HTR-8/SVneo (cell line): ENCODE data around the gene CD300C.
A peak's percentile ranks its signal among the peaks of the same experiment; 100 is the strongest.
"Not testable (repeated sequence)": the region's sequence is repeated elsewhere in the genome, so short reads cannot be mapped to it uniquely, and the experiment has no call there.

Experiments
- DNase-seq: peaks from one replicate; pipeline ENCODE4 v3.0.0; 2011; ENCODE audit warnings: low spot score, mixed read lengths; ENCODE audit not compliant: insufficient read length
- FAIRE-seq: peaks from 2 replicates; lab custom pipeline; 2011; peaks lifted over from hg19 to GRCh38; lab: Jason Lieb, UNC

CD300C gene

DNA sequence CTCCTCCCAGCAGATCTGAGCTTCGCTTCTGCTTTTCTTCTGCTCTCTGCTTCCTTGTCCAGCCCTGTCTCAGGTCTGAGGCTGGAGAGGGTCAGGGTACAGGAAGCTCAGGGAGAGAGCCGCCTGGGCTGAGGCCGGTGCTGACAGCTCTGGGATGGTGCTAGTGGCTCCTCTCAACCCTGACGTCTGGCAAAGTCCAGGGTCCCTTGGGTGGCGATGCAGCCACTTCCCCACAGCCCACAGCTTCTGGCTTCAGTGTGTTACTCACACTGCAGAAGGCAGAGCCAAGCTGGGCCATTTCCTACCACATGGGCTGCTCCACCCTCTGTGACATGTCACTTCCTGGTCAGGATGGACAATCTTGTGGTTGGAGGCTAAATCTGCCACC lies at the start of gene CD300C:
Gene CD300C, minus strand, starts transcription at position 273 of the 388 bp plus-strand sequence. CDS start 333 bp downstream, outside the sequence.
- no peak for DNase-seq
- FAIRE-seq = no peak

- no peak for FAIRE-seq
- DNase-seq = no peak
Observed at GRCh38 chr17:74595037-74595750, 49.3 kb upstream of the CD300C start.

DNA sequence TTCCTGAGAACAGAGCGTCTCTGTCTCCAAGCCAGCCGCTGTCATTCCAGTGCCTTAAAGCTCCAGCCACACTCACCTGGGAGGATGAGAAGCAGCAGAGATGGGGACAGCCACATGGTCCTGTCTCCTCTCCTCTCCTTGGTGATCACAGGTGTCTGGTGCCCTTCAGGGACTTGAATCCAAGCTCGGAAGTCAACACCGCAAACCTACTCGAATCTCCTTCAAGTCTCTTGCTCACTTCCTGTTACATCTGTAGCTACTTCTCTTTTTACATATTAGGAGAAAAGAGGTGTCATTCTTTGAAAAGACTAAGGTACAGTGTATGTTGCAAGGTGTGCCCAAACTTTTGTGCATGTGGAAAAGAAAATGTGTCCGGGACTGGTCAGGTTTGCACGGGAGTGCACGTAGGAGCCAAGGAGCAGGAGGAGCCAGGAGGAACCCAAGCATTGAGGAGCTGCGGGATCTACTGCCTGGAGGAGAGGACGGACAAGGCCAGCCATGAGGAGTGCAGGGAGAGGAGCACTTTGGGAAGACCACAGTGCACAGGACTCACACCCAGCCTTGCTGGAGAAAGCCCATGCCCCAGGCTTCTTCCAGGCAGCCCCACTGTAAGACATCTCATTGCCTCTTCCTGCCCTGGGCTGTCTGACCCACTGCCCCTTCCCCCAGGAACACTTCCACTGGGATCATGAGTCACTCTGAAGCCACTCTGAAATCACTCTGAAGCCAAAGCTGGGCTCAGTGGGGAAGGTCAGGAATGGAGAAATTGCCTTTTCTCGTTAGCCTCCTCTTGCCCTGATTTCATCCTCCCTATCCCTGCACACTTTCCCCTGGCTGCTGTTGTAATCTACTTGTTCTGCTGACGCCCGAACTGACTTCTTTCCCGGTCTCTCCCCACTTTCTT lies 46.4 kb upstream of the CD300C start, which contains the start of gene CD300LD:
Gene CD300LD, minus strand, starts transcription at position 197 of the 904 bp plus-strand sequence. Its CDS starts 81 bp downstream, at position 116.
- DNase-seq = no peak
- no peak for FAIRE-seq

DNA sequence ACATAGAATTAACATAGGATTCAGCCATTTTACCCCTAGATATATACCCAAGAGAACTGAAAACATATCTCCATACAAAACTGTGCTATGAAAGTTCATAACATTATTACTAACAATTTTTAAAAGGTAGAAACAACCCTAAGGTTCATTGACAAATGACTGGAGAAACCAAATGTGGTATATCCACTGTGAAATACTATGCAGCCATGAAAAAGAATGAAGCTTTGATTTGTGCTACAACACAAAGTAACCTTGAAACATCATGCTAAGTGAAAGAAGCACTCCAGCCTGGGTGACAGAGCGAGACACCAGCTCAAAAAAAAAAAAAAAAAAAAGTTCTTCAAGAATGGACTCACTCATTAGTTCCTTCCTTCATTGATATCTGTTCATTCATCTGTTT lies 45.6 kb upstream of the CD300C start:
- DNase-seq (no peak), FAIRE-seq (no peak)

DNA sequence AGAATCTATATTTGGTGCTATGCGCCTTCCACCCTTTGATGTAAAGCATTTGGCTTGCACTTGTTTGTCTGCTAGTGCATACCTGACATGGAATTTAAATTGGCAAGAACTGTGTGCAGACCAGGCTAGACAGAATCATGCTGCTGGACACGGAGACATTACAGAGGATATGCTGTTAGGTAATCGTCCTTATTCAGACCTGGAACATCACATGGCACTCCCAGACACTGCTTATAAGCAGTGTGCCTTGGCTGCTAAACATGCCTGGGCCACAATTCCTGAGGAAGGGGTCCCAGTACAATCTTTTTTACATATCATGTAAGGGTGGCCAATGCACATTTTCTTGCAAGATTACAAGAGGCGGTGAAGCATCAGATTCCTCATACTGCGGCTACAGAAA lies 39.8 kb upstream of the CD300C start:
- no peak for DNase-seq
- FAIRE-seq = no peak

- DNase-seq (no peak), FAIRE-seq (no peak)
Observed at GRCh38 chr17:74584292-74585060, 38.6 kb upstream of the CD300C start.

DNA sequence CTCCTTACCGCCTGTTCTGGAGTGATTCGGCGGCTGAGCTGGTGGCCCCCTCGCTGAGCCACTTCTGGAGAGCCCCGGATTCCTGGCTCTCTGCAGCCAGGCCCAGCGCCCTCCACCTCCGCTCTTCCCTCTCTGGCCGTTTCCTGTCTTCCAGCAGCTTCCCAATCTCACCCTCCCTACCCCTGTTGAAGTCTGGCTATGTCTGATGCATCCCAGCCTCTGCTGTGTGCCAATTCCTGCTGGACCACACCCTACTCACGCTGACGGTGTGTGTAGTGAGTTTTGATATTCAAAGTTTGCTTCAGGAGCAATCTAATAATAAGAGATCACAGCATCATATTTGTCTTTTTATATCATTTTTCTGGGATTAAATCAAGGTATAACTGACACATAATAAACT lies 36.7 kb upstream of the CD300C start:
- DNase-seq (no peak), FAIRE-seq (no peak)

DNA sequence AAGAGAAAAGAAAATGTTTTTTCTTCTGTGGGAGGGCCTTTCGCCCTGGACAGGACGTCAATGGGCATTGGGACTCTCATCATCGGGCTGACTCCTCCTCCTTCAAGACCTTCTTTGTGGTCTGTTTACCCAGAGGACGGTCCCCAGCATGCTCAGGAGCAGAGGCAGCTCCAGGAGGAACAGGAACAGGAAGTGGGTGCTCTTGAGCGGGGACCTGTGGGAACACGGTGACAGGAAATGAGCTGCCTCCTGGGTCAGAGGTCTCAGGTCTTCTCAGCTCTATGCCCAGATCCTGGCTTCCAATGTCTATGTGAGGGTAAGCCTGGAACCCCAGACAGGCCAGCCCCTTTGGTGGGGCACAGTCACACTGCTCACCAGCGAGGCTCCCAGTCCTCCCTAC lies 34.0 kb upstream of the CD300C start:
- DNase-seq (no peak), FAIRE-seq (no peak)

GRCh38 chr17:74578979-74579378 lies 33.1 kb upstream of the CD300C start:
- peak; percentile 54 for FAIRE-seq
- DNase-seq = no peak

GRCh38 chr17:74574489-74575142 lies 28.7 kb upstream of the CD300C start:
- FAIRE-seq (no peak), DNase-seq (no peak)

DNA sequence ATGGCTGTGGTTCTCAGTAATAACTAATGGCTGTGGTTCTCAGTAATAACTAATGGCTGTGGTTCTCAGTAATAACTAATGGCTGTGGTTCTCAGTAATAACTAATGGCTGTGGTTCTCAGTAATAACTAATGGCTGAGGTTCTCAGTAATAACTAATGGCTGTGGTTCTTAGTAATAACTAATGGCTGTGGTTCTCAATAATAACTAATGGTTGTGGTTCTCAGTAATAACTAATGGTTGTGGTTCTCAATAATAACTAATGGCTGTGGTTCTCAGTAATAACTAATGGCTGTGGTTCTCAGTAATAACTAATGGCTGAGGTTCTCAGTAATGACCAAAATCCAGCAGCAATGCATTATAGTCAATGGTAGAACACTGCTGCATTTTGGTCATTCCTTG lies 27.7 kb upstream of the CD300C start:
- not testable (repeated sequence) for DNase-seq, FAIRE-seq

DNA sequence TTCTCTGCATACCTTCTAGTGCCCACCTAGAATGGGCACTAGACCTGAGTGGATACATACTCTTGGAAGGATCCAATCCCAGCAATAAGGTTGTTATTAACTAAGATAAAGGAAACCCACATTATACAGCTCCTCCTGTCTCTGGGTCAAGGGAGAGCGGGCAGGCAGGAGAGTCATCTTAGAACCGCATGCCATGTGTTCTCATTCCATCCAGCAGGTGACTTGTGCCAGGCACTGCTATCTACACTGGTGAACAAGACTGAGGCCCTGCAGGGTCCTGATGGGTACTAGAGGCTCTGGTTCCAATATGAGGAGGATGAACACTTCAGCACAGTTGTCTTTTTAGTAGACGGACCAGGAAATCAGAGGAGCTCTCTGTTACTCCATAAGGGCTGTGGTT lies 27.3 kb upstream of the CD300C start:
- no peak for FAIRE-seq
- DNase-seq = no peak

- DNase-seq = no peak
- FAIRE-seq = no peak
Observed at GRCh38 chr17:74571621-74572270, 25.8 kb upstream of the CD300C start.

GRCh38 chr17:74569020-74570003 lies 23.4 kb upstream of the CD300C start:
- DNase-seq (peak; percentile 89), FAIRE-seq (peak; percentile 100)

- FAIRE-seq (no peak), DNase-seq (no peak)
Observed at GRCh38 chr17:74568106-74568873, 22.4 kb upstream of the CD300C start.

- FAIRE-seq = no peak
Observed at GRCh38 chr17:74567397-74567796, 21.5 kb upstream of the CD300C start, which contains the start of gene CD300H. CD300H (minus strand) TSS chr17:74567509.

DNA sequence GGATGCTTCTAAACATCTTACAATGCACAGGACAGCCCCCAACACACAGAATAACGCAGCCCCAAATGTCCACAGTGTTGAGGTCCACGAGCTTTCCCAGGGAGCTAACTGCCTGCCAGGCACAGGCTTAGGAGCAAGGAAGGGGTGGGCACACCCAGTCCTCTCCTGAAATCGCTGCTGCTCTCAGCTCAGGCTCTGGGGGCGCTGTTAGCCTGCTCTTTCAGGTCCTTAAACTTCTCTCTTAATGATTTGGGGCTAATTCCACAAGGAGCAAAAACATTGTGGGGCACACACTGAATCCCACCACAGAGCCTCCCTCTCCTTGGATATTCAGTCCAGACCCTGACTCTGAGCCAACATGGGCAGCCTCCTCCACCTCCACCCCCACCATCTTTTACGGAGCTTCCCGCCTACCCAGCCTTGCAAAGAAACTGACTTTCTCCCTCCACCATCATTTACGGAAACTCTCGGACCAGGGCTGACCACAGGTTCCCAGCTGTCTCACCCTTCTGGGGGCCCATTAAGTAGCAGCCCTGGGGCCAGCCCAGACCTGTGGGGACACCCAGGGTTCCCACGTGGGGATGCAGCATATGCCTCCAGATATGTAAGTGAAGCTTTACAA lies 20.3 kb upstream of the CD300C start:
- FAIRE-seq (no peak), DNase-seq (peak; percentile 65)

More at GRCh38 chr17:74567397-74567796, 21.5 kb upstream of the CD300C start, which contains the start of gene CD300H:
- DNase-seq = no peak
